HCT116 (cell line): ENCODE measurements around the gene SCTR.

Experiments used
- CTCF ChIP-seq, 3 experiments: fragments of 200-600 bp in 1 of 3; sonication (generic) in 1 of 3; IDR thresholded peaks in 2 of 3; conservative IDR thresholded peaks in 1 of 3; 2 replicates each; pipeline ENCODE4 v1.5.1; 2012 to 2017; ENCODE audit warnings: low read depth in 2 of 3, low read length in 2 of 3, antibody characterized with exemption in 1 of 3, borderline replicate concordance in 1 of 3, control low read depth in 1 of 3, mild to moderate bottlenecking in 1 of 3, mixed read lengths in 1 of 3, mixed run types in 1 of 3, moderate library complexity in 1 of 3; ENCODE audit not compliant: insufficient read depth in 1 of 3
- FOSL1 ChIP-seq: IDR thresholded peaks from 2 replicates; pipeline ENCODE4 v1.6.1; 2012; ENCODE audit warnings: low read depth

GRCh38 chr2:119494163-119494790, 30.0 kb downstream of the SCTR start:
- TF ChIP-seq FOSL1 (no peak), CTCF (IDR thresholded peaks at IDR 0.05 in 2 of 3, conservative IDR thresholded peaks at IDR 0.05 in 1 of 3; ENCODE audit: borderline replicate concordance in 1 of 3, insufficient read depth in 1 of 3, low read depth in 2 of 3, low read length in 2 of 3) (peak in 2 of 3 experiments; percentile 23 to 28; a peak in 2 of 6 replicates)
